Mesenchymal stem cell (in vitro differentiated cells and primary cell): ENCODE results near the gene IL1RAP.

ENCODE experiments used
- DNase-seq: peaks from one replicate; pipeline ENCODE4 v3.0.0-alpha.2; 2013
- H2AFZ ChIP-seq: one replicate; pipeline ENCODE4 v1.6.1; 2013; ENCODE audit warnings: low read depth, mild to moderate bottlenecking, control low read depth, inconsistent platforms, low read length, moderate library complexity
- H2AK5ac ChIP-seq: 2 replicates; pipeline ENCODE4 v1.6.1; 2013; ENCODE audit warnings: low read length, moderate library complexity, mild to moderate bottlenecking, inconsistent platforms; ENCODE audit not compliant: severe bottlenecking
- H2BK120ac ChIP-seq: one replicate; pipeline ENCODE4 v1.6.1; 2013; ENCODE audit warnings: low read depth, mild to moderate bottlenecking, inconsistent platforms, low read length, moderate library complexity
- H2BK12ac ChIP-seq, 2 experiments: one replicate each; pipeline ENCODE4 v1.6.1; 2013; ENCODE audit warnings: inconsistent platforms in 2 of 2, low read length in 2 of 2, mild to moderate bottlenecking in 2 of 2, moderate library complexity in 2 of 2, control low read depth in 1 of 2
- H2BK15ac ChIP-seq: one replicate; pipeline ENCODE4 v1.6.1; 2013; ENCODE audit warnings: mild to moderate bottlenecking, low read depth, inconsistent platforms; ENCODE audit not compliant: poor library complexity, severe bottlenecking
- H2BK5ac ChIP-seq: 2 replicates; pipeline ENCODE4 v1.6.1; 2013; ENCODE audit warnings: low read depth, mild to moderate bottlenecking, low read length, control low read depth, inconsistent platforms; ENCODE audit not compliant: poor library complexity, severe bottlenecking
- H3K14ac ChIP-seq, 2 experiments: one replicate each; pipeline ENCODE4 v1.6.1; 2013; ENCODE audit warnings: inconsistent platforms in 2 of 2, low read length in 2 of 2, control low read depth in 1 of 2, mild to moderate bottlenecking in 1 of 2, moderate library complexity in 1 of 2
- H3K18ac ChIP-seq, 2 experiments: one replicate each; pipeline ENCODE4 v1.6.1; 2013; ENCODE audit warnings: inconsistent platforms in 2 of 2, low read length in 2 of 2, control low read depth in 1 of 2, low read depth in 1 of 2, mild to moderate bottlenecking in 1 of 2
- H3K23ac ChIP-seq, 2 experiments: one replicate each; pipeline ENCODE4 v1.6.1; 2013; ENCODE audit warnings: inconsistent platforms in 2 of 2, low read length in 2 of 2, mild to moderate bottlenecking in 2 of 2, moderate library complexity in 2 of 2, control low read depth in 1 of 2
- H3K27ac ChIP-seq: 2 replicates; pipeline ENCODE4 v1.5.1; 2013; ENCODE audit warnings: mild to moderate bottlenecking, moderate library complexity, low read length, control low read depth, inconsistent platforms; ENCODE audit not compliant: poor library complexity, severe bottlenecking
- H3K27me3 ChIP-seq, 2 experiments: 2 replicates each; pipeline versions ENCODE4 v1.6.1 to v1.7.0; 2013; ENCODE audit warnings: low read length in 2 of 2, mild to moderate bottlenecking in 2 of 2, moderate library complexity in 2 of 2, control low read depth in 1 of 2, inconsistent platforms in 1 of 2; ENCODE audit not compliant: control insufficient read depth in 1 of 2, insufficient read depth in 1 of 2
- H3K36me3 ChIP-seq, 2 experiments: 2 replicates each; pipeline versions ENCODE4 v1.6.1 to v1.7.0; 2013; ENCODE audit warnings: low read length in 2 of 2, control low read depth in 1 of 2, inconsistent platforms in 1 of 2, low read depth in 1 of 2, mild to moderate bottlenecking in 1 of 2; ENCODE audit not compliant: insufficient read depth in 2 of 2, control insufficient read depth in 1 of 2
- H3K4ac ChIP-seq, 2 experiments: one replicate each; pipeline ENCODE4 v1.6.1; 2013; ENCODE audit warnings: inconsistent platforms in 2 of 2, low read length in 2 of 2, mild to moderate bottlenecking in 2 of 2, moderate library complexity in 2 of 2, control low read depth in 1 of 2, low read depth in 1 of 2
- H3K4me1 ChIP-seq: 2 replicates; pipeline ENCODE4 v1.6.1; 2013; ENCODE audit warnings: low read depth, low read length, control low read depth; ENCODE audit not compliant: control insufficient read depth, insufficient read depth
- H3K4me2 ChIP-seq: 2 replicates; pipeline ENCODE4 v1.6.1; 2013; ENCODE audit warnings: low read length, mild to moderate bottlenecking, inconsistent platforms; ENCODE audit not compliant: poor library complexity, severe bottlenecking
- H3K4me3 ChIP-seq, 2 experiments: 2 replicates each; pipeline versions ENCODE4 v1.5.1 to v1.7.0; 2013; ENCODE audit warnings: low read length in 2 of 2, mild to moderate bottlenecking in 2 of 2, control low read depth in 1 of 2, low read depth in 1 of 2; ENCODE audit not compliant: insufficient read depth in 1 of 2
- H3K79me1 ChIP-seq: replicated peaks from 2 replicates; pipeline ENCODE4 v1.6.1; 2013; ENCODE audit warnings: mild to moderate bottlenecking, control low read depth, low read length, inconsistent platforms; ENCODE audit not compliant: poor library complexity, severe bottlenecking
- H3K9ac ChIP-seq: 2 replicates; pipeline ENCODE4 v1.7.0; 2013; ENCODE audit warnings: mild to moderate bottlenecking, low read length, moderate library complexity
- H3K9me3 ChIP-seq: 2 replicates; pipeline ENCODE4 v1.7.0; 2013; ENCODE audit warnings: mild to moderate bottlenecking, low read length; ENCODE audit not compliant: control insufficient read depth
- H4K8ac ChIP-seq: one replicate; pipeline ENCODE4 v1.6.1; 2013; ENCODE audit warnings: inconsistent platforms, mild to moderate bottlenecking, low read length, moderate library complexity
- H4K91ac ChIP-seq: one replicate; pipeline ENCODE4 v1.6.1; 2013; ENCODE audit warnings: mild to moderate bottlenecking, low read length, inconsistent platforms
- WGBS: methylation state at CpG from one replicate; pipeline ENCODE4 v1.1.7; 2013; ENCODE audit warnings: mixed read lengths; 5-methylcytosine and 5-hydroxymethylcytosine counted together

IL1RAP gene

GRCh38 chr3:190690246-190690645 is 176.4 kb downstream of the IL1RAP start:
- H3K79me1 ChIP-seq, result no peaks in the 10 kb centered on the region
- no peak overlapping the region for H4K91ac ChIP-seq
- no peaks in the 10 kb centered on the region for H3K4me1 ChIP-seq
- no peak overlapping the region for H3K14ac ChIP-seq
- H3K9ac ChIP-seq, result no peak overlapping the region
- H3K23ac ChIP-seq, result no peak overlapping the region
- no peak overlapping the region for H3K4ac ChIP-seq
- H3K27ac ChIP-seq, result no peak overlapping the region
- no peak overlapping the region for H2AK5ac ChIP-seq
- no peak overlapping the region for H2BK15ac ChIP-seq
- no peak overlapping the region for H2BK12ac ChIP-seq
- H3K27me3 ChIP-seq, result no peaks in the 10 kb centered on the region
- no peak overlapping the region for H3K4me3 ChIP-seq
- DNase-seq, result no peak
- H3K4me2 ChIP-seq, result no peak overlapping the region
- WGBS, result 98% methylated on average over 6 of the region's 6 CpGs
- H3K9me3 ChIP-seq, result no peaks in the 10 kb centered on the region
- no peaks in the 10 kb centered on the region for H3K36me3 ChIP-seq
- H2BK5ac ChIP-seq, result no peak overlapping the region
- H3K18ac ChIP-seq, result no peak overlapping the region
- H4K8ac ChIP-seq, result no peak overlapping the region
- H2AFZ ChIP-seq, result no peak overlapping the region
- H2BK120ac ChIP-seq, result no peak overlapping the region

GRCh38 chr3:190692256-190692655 is 178.4 kb downstream of the IL1RAP start:
- Histone ChIP-seq H3K36me3 (no peaks in the 10 kb centered on the region), H3K18ac (no peak overlapping the region), H3K4me2 (no peak overlapping the region), H2AFZ (no peak overlapping the region), H2BK15ac (no peak overlapping the region), H3K27ac (no peak overlapping the region), H2AK5ac (no peak overlapping the region), H3K27me3 (no peaks in the 10 kb centered on the region), H2BK120ac (no peak overlapping the region), H4K91ac (no peak overlapping the region), H2BK12ac (no peak overlapping the region), H3K9ac (no peak overlapping the region), H3K23ac (no peak overlapping the region), H3K9me3 (no peaks in the 10 kb centered on the region), H3K79me1 (no peaks in the 10 kb centered on the region), H3K14ac (no peak overlapping the region), H2BK5ac (no peak overlapping the region), H3K4me1 (no peaks in the 10 kb centered on the region), H3K4ac (no peak overlapping the region), H4K8ac (no peak overlapping the region), H3K4me3 (no peak overlapping the region)
- DNase-seq, result no peak

- Histone ChIP-seq H2AK5ac (no peak overlapping the region), H3K14ac (no peak overlapping the region)
Measured at GRCh38 chr3:190694335-190695001, 180.6 kb downstream of the IL1RAP start.

GRCh38 chr3:190695225-190695624 is 181.3 kb downstream of the IL1RAP start:
- no peak overlapping the region for H4K8ac ChIP-seq
- H3K27ac ChIP-seq, result no peak overlapping the region
- H4K91ac ChIP-seq, result no peak overlapping the region
- WGBS, result no CpG with 5 or more reads among the region's 1 CpG
- no peaks in the 10 kb centered on the region for H3K4me1 ChIP-seq
- no peaks in the 10 kb centered on the region for H3K79me1 ChIP-seq
- H3K14ac ChIP-seq, result no peak overlapping the region
- H3K4me3 ChIP-seq, result no peak overlapping the region
- no peak overlapping the region for H2BK120ac ChIP-seq
- no peaks in the 10 kb centered on the region for H3K27me3 ChIP-seq
- H3K4ac ChIP-seq, result no peak overlapping the region
- no peak overlapping the region for H3K9ac ChIP-seq
- no peak overlapping the region for H2AFZ ChIP-seq
- no peak overlapping the region for H2BK15ac ChIP-seq
- H2AK5ac ChIP-seq, result no peak overlapping the region
- no peaks in the 10 kb centered on the region for H3K36me3 ChIP-seq
- H3K18ac ChIP-seq, result no peak overlapping the region
- H3K9me3 ChIP-seq, result no peaks in the 10 kb centered on the region
- DNase-seq, result no peak
- no peak overlapping the region for H2BK12ac ChIP-seq
- no peak overlapping the region for H3K23ac ChIP-seq
- H2BK5ac ChIP-seq, result no peak overlapping the region
- no peak overlapping the region for H3K4me2 ChIP-seq

More at GRCh38 chr3:190694335-190695001, 180.6 kb downstream of the IL1RAP start:
- H3K4me1 ChIP-seq, result no peaks in the 10 kb centered on the region
- no peaks in the 10 kb centered on the region for H3K79me1 ChIP-seq
- H2BK12ac ChIP-seq, result no peak overlapping the region
- H3K27ac ChIP-seq, result no peak overlapping the region
- WGBS, result 100% methylated on average over 3 of the region's 3 CpGs
- H2AFZ ChIP-seq, result no peak overlapping the region
- H3K27me3 ChIP-seq, result no peaks in the 10 kb centered on the region
- no peak overlapping the region for H3K9ac ChIP-seq
- H4K91ac ChIP-seq, result no peak overlapping the region
- no peak overlapping the region for H3K4me3 ChIP-seq
- no peak overlapping the region for H2BK120ac ChIP-seq
- H3K9me3 ChIP-seq, result no peaks in the 10 kb centered on the region
- no peaks in the 10 kb centered on the region for H3K36me3 ChIP-seq
- no peak overlapping the region for H3K18ac ChIP-seq
- no peak overlapping the region for H3K23ac ChIP-seq
- DNase-seq, result no peak
- no peak overlapping the region for H4K8ac ChIP-seq
- H3K4me2 ChIP-seq, result no peak overlapping the region
- no peak overlapping the region for H2BK15ac ChIP-seq
- no peak overlapping the region for H3K4ac ChIP-seq
- no peak overlapping the region for H2BK5ac ChIP-seq
